ENCODE measurements around the gene NFE2. TPM values are rescaled to one million over a fixed set of nuclear protein-coding genes. Genes with fewer than 3 reads are reported as not detected.

Gene NFE2
- total and polyA plus RNA-seq, 2 of the 8 experiments (the other 6 are each of a cell fraction or from before 2014, with no cell fraction given) = 2.0 to 6.1 TPM

DNA sequence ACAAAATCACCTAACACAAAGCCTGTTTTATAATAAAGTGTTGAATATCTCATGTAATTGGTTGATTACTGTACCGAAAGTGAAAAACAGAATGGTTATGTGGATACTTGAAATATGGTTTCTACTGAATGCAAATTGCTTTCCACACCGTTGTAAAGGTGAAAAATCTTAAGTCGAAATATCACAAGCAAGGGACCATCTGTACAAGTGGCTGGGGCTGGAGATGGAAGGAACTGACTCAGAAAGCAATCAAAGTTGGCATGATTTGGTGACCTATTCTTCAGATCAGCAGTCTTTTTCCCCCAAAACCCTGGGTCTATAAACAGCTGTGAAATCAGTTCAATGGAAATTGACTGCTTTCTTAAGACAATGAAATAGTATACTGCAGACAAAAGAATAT lies 24.4 kb downstream of the NFE2 start (continued):
- TF ChIP-seq, protein P1, sequence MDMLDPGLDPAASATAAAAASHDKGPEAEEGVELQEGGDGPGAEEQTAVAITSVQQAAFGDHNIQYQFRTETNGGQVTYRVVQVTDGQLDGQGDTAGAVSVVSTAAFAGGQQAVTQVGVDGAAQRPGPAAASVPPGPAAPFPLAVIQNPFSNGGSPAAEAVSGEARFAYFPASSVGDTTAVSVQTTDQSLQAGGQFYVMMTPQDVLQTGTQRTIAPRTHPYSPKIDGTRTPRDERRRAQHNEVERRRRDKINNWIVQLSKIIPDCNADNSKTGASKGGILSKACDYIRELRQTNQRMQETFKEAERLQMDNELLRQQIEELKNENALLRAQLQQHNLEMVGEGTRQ (IDR thresholded peaks at IDR 0.05; ENCODE audit: low read length) = no peak
- TF ChIP-seq RAD21 (IDR thresholded peaks at IDR 0.05 in 1 of 2, conservative IDR thresholded peaks at IDR 0.05 in 1 of 2; ENCODE audit: low read depth in 2 of 2, low read length in 2 of 2) (no peak), NRF1 (IDR thresholded peaks at IDR 0.05; ENCODE audit: low read depth, low read length) (no peak), SRF (IDR thresholded peaks at IDR 0.05; ENCODE audit: low read depth, low read length) (no peak), TBP (IDR thresholded peaks at IDR 0.05; ENCODE audit: low read depth, low read length) (no peak)
- TF ChIP-seq, protein P2, sequence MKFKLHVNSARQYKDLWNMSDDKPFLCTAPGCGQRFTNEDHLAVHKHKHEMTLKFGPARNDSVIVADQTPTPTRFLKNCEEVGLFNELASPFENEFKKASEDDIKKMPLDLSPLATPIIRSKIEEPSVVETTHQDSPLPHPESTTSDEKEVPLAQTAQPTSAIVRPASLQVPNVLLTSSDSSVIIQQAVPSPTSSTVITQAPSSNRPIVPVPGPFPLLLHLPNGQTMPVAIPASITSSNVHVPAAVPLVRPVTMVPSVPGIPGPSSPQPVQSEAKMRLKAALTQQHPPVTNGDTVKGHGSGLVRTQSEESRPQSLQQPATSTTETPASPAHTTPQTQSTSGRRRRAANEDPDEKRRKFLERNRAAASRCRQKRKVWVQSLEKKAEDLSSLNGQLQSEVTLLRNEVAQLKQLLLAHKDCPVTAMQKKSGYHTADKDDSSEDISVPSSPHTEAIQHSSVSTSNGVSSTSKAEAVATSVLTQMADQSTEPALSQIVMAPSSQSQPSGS (IDR thresholded peaks at IDR 0.05; ENCODE audit: low read length) = no peak

Measured in H1 (cell line).